ENCODE measurements around the gene EARS2. TPM values are rescaled to one million over a fixed set of nuclear protein-coding genes. Genes with fewer than 3 reads are reported as not detected.
A peak's percentile ranks its signal among the peaks of the same experiment; 100 is the strongest.

Gene EARS2
- total and polyA plus RNA-seq, 2 donors from 2014 or later = 21.6 to 30.4 TPM

DNA sequence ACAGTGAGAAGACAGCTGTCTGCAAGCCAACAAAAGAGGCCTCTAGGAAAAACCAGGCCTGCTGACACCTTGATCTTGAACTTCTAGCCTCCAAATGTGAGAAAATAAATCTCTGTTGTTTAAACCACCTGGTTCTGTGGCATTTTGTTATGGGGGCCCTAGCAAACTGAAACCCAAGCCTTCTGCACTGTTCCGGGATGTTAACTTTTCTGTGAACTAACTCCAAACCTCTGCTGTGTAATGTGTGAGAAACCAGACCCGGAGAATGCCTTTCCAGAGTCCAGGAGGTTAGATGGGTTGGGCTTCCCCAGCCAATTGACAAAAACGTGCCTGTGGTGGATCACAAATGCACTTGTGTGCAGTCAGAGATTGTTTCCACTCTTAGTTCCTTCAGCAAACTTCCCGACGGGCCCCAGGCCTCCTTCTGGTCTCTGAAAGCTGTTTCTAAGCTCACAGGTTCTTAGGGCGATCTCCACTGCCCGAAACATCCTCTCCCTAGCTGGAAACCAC lies 33.2 kb downstream of the EARS2 start:
- Histone ChIP-seq H3K27ac (ENCODE audit: low read depth in 2 of 2, low read length in 2 of 2) (no peak overlapping the region), H3K4me3 (ENCODE audit: low read length in 3 of 3) (no peak overlapping the region), H3K9me3 (ENCODE audit: control insufficient read depth in 2 of 3, insufficient read depth in 1 of 3, low read length in 3 of 3) (no peaks in the 10 kb centered on the region), H3K4me1 (ENCODE audit: control insufficient read depth in 2 of 3, insufficient read depth in 2 of 3, low read depth in 1 of 3, low read length in 3 of 3) (peaks cover 0 to 14% (median 4%) of the 10 kb centered on the region in 3 donors), H3K36me3 (ENCODE audit: control insufficient read depth in 2 of 3, insufficient read depth in 3 of 3, low read length in 3 of 3) (peaks cover 10 to 25% (median 20%) of the 10 kb centered on the region in 3 donors), H3K9ac (ENCODE audit: low read length in 3 of 3) (no peak overlapping the region), H3K27me3 (ENCODE audit: control insufficient read depth, insufficient read depth, low read length) (no peaks in the 10 kb centered on the region)
- TF ChIP-seq, protein P1, sequence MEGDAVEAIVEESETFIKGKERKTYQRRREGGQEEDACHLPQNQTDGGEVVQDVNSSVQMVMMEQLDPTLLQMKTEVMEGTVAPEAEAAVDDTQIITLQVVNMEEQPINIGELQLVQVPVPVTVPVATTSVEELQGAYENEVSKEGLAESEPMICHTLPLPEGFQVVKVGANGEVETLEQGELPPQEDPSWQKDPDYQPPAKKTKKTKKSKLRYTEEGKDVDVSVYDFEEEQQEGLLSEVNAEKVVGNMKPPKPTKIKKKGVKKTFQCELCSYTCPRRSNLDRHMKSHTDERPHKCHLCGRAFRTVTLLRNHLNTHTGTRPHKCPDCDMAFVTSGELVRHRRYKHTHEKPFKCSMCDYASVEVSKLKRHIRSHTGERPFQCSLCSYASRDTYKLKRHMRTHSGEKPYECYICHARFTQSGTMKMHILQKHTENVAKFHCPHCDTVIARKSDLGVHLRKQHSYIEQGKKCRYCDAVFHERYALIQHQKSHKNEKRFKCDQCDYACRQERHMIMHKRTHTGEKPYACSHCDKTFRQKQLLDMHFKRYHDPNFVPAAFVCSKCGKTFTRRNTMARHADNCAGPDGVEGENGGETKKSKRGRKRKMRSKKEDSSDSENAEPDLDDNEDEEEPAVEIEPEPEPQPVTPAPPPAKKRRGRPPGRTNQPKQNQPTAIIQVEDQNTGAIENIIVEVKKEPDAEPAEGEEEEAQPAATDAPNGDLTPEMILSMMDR (IDR thresholded peaks at IDR 0.05; ENCODE audit: borderline replicate concordance, extremely low read depth, insufficient read depth) = no peak
- FAIRE-seq (no peak), DNase-seq (peak in 4 of 5 donors; percentile 1 to 81 (median 67))
- intact Hi-C loops (cut with DNase I) = no loop called here

DNA sequence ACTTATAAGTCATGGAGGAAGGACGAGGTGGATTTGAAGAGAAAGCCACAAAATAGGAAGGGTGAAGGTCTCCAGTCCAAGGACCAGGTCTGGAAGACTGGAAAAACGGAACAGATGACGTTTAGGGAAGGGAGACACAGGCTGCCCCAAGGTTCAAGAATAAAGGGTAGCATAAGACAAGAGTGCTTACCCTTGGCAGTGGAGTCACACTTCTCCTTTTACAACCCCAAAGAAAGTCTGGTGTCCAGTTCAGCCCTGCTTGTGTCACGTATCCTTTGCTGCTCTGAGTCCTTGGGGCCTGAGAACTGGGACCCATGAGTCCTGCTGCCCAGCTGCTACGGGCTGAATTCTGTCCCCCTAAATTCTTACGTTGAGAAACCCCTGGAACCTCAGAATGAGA lies 33.8 kb downstream of the EARS2 start:
- FAIRE-seq = no peak
- Histone ChIP-seq H3K9ac (ENCODE audit: low read length in 3 of 3) (no peak overlapping the region), H3K36me3 (ENCODE audit: control insufficient read depth in 2 of 3, insufficient read depth in 3 of 3, low read length in 3 of 3) (peaks cover 7 to 23% (median 18%) of the 10 kb centered on the region in 3 donors), H3K9me3 (ENCODE audit: control insufficient read depth in 2 of 3, insufficient read depth in 1 of 3, low read length in 3 of 3) (no peaks in the 10 kb centered on the region), H3K4me3 (ENCODE audit: low read length in 3 of 3) (no peak overlapping the region), H3K27ac (ENCODE audit: low read depth in 2 of 2, low read length in 2 of 2) (no peak overlapping the region), H3K27me3 (ENCODE audit: control insufficient read depth, insufficient read depth, low read length) (no peaks in the 10 kb centered on the region), H3K4me1 (ENCODE audit: control insufficient read depth in 2 of 3, insufficient read depth in 2 of 3, low read depth in 1 of 3, low read length in 3 of 3) (peaks cover 0 to 8% (median 2%) of the 10 kb centered on the region in 3 donors)
- intact Hi-C loops (cut with DNase I) = no loop called here
- DNase-seq = peak in 1 of 5 donors; percentile 2
- TF ChIP-seq, protein P1 (IDR thresholded peaks at IDR 0.05; ENCODE audit: borderline replicate concordance, extremely low read depth, insufficient read depth) = no peak

DNA sequence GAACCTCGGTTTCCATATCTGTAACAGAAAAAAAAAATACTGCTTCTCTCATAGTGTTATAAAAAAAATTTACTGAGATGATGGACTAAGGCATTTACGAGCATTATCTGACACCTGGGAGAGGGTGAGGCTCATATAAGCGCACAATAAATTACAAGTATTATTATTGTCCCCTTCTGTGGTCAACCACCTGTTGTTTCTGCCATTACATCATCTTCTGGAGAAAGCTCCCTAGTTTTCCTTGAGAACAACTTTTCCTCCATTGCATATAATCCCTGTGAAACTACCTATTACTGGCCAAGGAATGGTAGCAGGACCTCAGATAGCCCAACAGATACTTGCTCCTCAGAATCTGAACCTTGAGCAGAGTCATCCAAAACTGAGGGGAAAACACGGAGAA lies 35.2 kb downstream of the EARS2 start:
- no peak for FAIRE-seq

More for the DNA sequence above, 35.2 kb downstream of the EARS2 start:
- no peak for DNase-seq
- H3K9ac ChIP-seq (ENCODE audit: low read length in 3 of 3) = no peak overlapping the region
- H3K27me3 ChIP-seq (ENCODE audit: control insufficient read depth, insufficient read depth, low read length) = no peaks in the 10 kb centered on the region
- no peaks in the 10 kb centered on the region for H3K9me3 ChIP-seq (ENCODE audit: control insufficient read depth in 2 of 3, insufficient read depth in 1 of 3, low read length in 3 of 3)
- intact Hi-C loops (cut with DNase I) = no loop called here
- H3K4me1 ChIP-seq (ENCODE audit: control insufficient read depth in 2 of 3, insufficient read depth in 2 of 3, low read depth in 1 of 3, low read length in 3 of 3) = no peaks in the 10 kb centered on the region
- H3K36me3 ChIP-seq (ENCODE audit: control insufficient read depth in 2 of 3, insufficient read depth in 3 of 3, low read length in 3 of 3) = peaks cover 7 to 23% (median 18%) of the 10 kb centered on the region in 3 donors
- H3K4me3 ChIP-seq (ENCODE audit: low read length in 3 of 3) = no peak overlapping the region
- TF ChIP-seq, protein P1 (IDR thresholded peaks at IDR 0.05; ENCODE audit: borderline replicate concordance, extremely low read depth, insufficient read depth) = no peak
- H3K27ac ChIP-seq (ENCODE audit: low read depth in 2 of 2, low read length in 2 of 2) = no peak overlapping the region
